HL-60 (cell line): ENCODE results near the gene LRBA.

Experiments
- DNase-seq, 2 experiments: peaks; one replicate each; pipeline ENCODE4 v3.0.0-alpha.2; 2010 to 2020; ENCODE audit warnings: low read depth in 1 of 2, low spot score in 1 of 2
- H3K27ac ChIP-seq: fragments of 250-450 bp; sonication (Bioruptor Pico); replicated peaks from 2 replicates; pipeline ENCODE4 v1.5.1; 2020; ENCODE audit warnings: mild to moderate bottlenecking, moderate library complexity
- H3K27me3 ChIP-seq: fragments of 250-450 bp; sonication (Bioruptor Pico); 2 replicates; pipeline ENCODE4 v1.5.1; 2021; ENCODE audit warnings: mild to moderate bottlenecking, moderate library complexity; ENCODE audit not compliant: insufficient read depth, poor library complexity, severe bottlenecking
- H3K4me3 ChIP-seq: replicated peaks from 2 replicates; pipeline ENCODE4 v1.5.1; 2011; ENCODE audit warnings: mild to moderate bottlenecking, control low read depth, low read length; ENCODE audit not compliant: insufficient read depth
- CTCF ChIP-seq: IDR thresholded peaks from one replicate; pipeline ENCODE4 v1.5.1; 2011; ENCODE audit warnings: low read length, control low read depth, inconsistent platforms; ENCODE audit not compliant: insufficient read depth
- GABPA ChIP-seq: IDR thresholded peaks from 2 replicates; pipeline ENCODE4 v1.6.1; 2012; ENCODE audit warnings: low read depth
- POLR2AphosphoS5 ChIP-seq: IDR thresholded peaks from 2 replicates; pipeline ENCODE4 v1.6.1; 2012; ENCODE audit warnings: low read depth
- REST ChIP-seq: IDR thresholded peaks from 2 replicates; pipeline ENCODE4 v1.6.1; 2012; ENCODE audit warnings: low read depth; ENCODE audit not compliant: insufficient replicate concordance
- SPI1 ChIP-seq: IDR thresholded peaks from 2 replicates; pipeline ENCODE4 v1.6.1; 2012; ENCODE audit warnings: low read depth, mild to moderate bottlenecking, borderline replicate concordance

The LRBA gene

GRCh38 chr4:150358691-150359090 is 656.4 kb downstream of the LRBA start:
- DNase-seq, result no peak
- no peaks in the 10 kb centered on the region for H3K27me3 ChIP-seq
- TF ChIP-seq GABPA, result no peak
- TF ChIP-seq REST, result no peak
- TF ChIP-seq POLR2AphosphoS5, result no peak
- no peak for TF ChIP-seq CTCF
- no peak for TF ChIP-seq SPI1
- H3K27ac ChIP-seq, result no peak overlapping the region
- no peak overlapping the region for H3K4me3 ChIP-seq

- no peak for DNase-seq
- TF ChIP-seq GABPA (no peak), REST (no peak)
- H3K27me3 ChIP-seq, result no peaks in the 10 kb centered on the region
- no peak overlapping the region for H3K4me3 ChIP-seq
- H3K27ac ChIP-seq, result no peak overlapping the region
These were observed 657.3 kb downstream of the LRBA start for GRCh38 chr4:150357829-150358228.

- H3K27ac ChIP-seq, result no peak overlapping the region
- H3K27me3 ChIP-seq, result no peaks in the 10 kb centered on the region
- no peak for DNase-seq
- TF ChIP-seq CTCF, result no peak
- no peak for TF ChIP-seq GABPA
- TF ChIP-seq POLR2AphosphoS5, result no peak
- TF ChIP-seq REST, result no peak
- TF ChIP-seq SPI1, result no peak
- H3K4me3 ChIP-seq, result no peak overlapping the region
These were observed 659.1 kb downstream of the LRBA start for GRCh38 chr4:150355858-150356455.

- no peak overlapping the region for H3K27ac ChIP-seq
- DNase-seq, result no peak
- no peak overlapping the region for H3K4me3 ChIP-seq
- TF ChIP-seq SPI1 (no peak), CTCF (no peak), POLR2AphosphoS5 (no peak), GABPA (no peak), REST (no peak)
- no peaks in the 10 kb centered on the region for H3K27me3 ChIP-seq
These were observed 659.7 kb downstream of the LRBA start for GRCh38 chr4:150355418-150355817.
